NOMO-1 treated with dmso at 0.1 percent for 144 hours (cell line): ENCODE results near the gene SLC9A3.
"Not testable (repeated sequence)": the region's sequence is repeated elsewhere in the genome, so short reads cannot be mapped to it uniquely, and the experiment has no call there.

Experiments used
- DNase-seq: peaks from one replicate; lab custom pipeline; 2025; ENCODE audit not compliant: unreplicated experiment; lab: John Stamatoyannopoulos, UW

Gene SLC9A3

DNA sequence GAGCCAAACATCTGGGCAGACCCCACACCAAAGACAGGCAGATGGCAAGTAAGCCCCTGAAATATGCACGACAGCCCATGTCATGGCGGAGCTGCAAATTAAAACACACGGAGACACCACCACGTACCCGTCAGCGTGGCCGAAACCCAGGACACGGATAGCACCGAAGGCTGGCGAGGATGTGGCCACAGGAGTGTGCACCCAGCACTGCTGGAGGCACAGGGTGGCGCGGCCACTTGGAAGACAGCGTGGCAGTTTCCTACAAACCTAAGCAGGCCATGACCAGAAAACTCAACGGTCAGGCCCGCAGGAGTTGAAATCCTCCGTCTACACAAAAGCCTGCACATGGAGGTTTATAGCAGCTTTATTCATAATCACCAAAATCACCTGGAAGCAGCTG, 12.8 kb downstream of the SLC9A3 start:
- no peak for DNase-seq

- DNase-seq, result no peak
Observed at GRCh38 chr5:510521-510920, 13.7 kb downstream of the SLC9A3 start.

- DNase-seq, result no peak
Observed at GRCh38 chr5:509611-510185, 14.6 kb downstream of the SLC9A3 start.

DNA sequence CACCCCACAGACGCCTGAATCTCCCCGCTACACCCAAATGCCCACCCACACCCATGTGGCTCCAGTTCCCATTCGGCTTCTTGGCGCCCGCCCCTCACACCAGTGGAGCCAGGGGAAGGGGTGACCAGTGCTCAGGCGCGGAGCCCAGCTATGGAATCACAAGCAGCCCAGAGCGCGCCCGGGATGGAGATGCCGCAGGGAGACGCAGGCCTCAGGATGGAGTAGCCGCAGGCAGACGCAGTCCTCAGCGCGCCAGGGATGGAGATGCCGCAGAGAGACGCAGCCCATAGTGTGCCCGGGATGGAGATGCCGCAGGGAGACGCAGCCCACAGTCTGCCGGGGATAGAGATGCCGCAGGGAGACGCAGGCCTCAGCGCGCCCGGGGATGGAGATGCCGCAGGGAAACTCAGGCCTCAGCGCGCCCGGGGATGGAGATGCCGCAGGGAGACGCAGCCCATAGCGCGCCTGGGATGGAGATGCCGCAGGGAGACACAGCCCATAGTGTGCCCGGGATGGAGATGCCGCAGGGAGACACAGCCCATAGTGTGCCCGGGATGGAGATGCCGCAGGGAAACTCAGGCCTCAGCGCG, 16.2 kb downstream of the SLC9A3 start:
- DNase-seq, result not testable (repeated sequence)

GRCh38 chr5:505951-506525, 18.2 kb downstream of the SLC9A3 start:
- DNase-seq, result no peak

GRCh38 chr5:504326-505154, 19.7 kb downstream of the SLC9A3 start:
- DNase-seq, result no peak

DNA sequence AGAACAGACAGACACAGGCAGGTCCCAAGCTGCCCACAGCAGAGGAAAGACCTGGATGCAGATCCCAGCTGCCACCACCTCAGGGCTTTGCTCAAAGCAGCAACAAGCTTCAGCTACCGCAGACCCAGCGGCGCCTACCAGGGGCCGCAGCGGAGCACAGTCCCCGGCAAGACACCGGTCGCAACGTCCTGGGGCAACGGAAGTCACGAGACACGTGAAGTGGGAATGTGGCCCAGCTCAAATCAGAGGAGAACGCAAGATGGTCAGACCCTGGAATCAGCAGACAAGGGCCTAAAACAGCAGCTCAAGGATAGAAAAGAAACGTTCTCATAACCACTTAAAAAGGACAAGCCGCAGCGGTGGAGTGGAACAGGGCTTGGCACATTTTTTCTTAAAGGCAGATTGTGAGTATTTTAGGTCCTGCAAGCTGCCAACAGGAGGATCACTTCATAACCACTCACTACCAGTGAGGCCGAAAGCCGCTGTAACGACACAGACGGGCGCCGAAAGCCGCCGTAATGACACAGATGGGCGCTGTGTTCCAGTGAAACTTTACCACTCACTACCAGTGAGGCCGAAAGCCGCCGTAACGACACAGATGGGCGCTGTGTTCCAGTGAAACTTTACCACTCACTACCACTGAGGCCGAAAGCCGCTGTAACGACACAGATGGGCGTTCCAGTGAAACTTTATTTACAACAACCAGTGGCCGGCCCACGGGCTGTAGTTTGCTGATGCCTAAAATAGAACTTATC, 21.7 kb downstream of the SLC9A3 start:
- no peak for DNase-seq

- DNase-seq, result no peak
Observed at GRCh38 chr5:501831-502184, 22.4 kb downstream of the SLC9A3 start.

DNA sequence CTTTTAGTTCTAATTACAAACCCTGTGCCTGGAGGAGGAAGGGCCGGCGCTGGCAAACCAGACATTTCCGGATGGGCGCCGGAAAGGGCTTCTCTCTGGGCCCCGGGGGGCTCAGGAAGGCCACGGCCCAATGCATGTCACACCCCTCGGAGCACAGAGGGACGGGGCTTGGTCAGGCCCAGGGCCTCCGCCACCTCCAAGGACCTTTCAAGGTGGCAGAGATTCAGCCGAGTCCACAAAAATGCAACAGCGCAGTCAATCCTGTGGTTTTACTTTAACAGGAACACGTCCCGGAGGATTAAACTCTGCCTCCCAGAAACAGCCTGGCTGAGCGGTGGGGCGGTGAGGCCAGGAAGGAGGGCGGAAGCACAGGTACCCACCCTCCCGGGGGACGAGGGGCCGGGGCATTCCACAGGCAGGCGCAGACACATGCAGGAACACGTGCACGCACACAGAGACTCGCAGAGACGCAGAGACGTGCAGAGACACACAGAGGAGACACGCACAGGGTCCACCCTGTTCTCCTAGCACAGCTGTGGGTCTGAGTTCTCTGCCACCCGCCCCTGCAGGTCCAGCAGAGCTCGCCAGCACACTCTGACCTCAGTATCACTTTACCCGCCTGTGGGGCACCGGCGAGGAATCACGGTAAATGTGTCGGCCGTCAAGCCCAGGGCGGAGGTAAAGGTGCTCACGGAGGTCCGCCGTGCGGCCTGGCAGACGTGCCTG, 23.0 kb downstream of the SLC9A3 start:
- DNase-seq, result no peak

- DNase-seq, result no peak
Observed at GRCh38 chr5:500491-500890, 23.8 kb downstream of the SLC9A3 start.

DNA sequence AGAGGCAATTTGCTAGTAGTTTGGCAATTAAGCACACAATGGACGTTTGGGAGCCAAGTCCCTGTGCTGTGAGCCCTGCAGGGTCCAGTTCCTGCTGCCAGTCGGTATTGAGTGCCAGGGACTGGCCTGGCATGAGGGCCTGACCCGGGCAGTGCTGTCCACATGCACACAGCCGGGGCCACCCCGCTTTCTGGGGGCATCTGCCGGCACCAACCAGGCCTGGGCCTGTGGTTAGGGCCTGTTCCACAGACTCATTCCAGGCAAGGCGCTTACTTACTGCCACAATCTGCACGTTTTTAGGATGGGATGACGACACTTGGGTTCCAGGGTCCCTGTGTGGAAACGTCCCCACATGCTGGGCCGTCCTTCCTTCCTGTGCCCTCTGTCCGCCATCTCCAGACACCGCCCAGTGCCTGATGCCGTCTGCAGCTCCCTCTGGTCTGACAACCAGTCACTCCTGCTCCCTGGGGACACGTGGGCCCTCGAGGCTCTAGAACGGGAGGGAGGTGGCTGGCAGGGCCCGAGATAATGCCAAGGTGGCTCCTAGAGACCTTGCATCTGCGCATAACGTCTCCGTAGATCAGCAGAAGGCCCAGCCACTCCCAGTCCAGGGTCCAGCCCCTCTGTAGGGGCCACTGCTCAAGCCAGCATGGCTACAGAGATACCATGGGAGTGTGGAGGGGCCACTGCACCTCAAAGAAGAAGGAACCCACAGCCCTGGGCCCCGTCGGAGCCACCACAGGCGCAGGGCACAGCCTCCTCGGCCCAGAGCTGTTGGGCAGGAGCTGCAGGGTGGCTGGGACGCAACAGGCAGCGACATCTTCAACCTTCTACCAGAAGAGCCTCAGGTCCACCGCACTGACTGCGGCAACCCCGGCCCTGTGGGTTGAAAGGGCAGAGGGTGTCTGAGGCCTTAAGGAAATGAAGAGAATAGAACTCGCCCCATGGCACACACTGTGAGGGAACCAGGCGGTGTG, 24.7 kb downstream of the SLC9A3 start:
- no peak for DNase-seq

- DNase-seq, result no peak
Observed at GRCh38 chr5:497871-498509, 26.3 kb downstream of the SLC9A3 start.

DNA sequence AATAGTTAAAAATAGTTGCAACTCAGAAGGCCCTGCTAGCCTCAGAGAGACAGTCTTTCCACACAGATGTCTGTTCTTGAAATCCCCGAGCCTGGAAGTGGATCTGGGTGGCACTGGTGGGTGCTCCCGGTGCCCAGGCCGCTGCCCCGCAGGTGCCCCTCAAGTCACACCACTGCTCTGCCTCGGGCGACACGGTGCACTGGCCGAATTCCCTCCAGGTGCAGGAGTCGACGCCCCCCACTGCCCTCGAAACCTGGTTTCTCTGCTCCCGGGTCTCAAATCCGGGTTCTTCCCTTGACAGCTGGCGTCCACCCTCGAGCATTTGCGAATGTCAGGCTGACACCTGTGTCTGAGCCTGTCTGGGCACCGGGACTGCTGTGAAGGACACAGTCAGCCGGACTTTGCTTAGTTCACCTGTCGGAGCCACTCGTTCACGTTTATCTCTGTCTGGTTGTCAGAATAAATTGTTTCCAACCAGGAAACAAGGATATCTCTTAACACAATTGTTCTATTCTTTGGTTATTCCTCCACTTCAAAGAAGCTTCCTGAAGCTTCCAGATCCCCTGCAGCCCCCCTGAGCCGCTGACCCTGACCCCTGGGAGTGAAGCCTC, 27.1 kb downstream of the SLC9A3 start:
- DNase-seq, result no peak

DNA sequence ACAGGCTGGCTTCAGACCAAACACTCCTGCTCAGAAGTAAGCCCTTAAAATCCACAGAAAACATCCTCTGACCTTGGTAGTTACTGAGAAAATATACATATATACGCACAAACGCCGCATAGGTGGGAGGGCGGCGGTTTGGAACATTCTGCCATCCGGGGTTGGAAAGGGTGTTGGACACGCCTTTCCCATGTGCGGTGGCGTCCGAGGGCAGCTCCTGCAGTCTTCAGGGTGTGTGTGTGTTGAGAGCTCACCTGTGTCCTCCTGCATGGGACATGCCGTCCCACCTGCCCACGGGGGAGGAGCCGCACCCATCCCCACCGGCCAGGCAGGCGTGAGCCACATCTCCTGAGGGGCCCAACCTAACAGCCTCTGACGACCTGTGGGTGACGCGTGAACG, 28.2 kb downstream of the SLC9A3 start:
- no peak for DNase-seq

DNA sequence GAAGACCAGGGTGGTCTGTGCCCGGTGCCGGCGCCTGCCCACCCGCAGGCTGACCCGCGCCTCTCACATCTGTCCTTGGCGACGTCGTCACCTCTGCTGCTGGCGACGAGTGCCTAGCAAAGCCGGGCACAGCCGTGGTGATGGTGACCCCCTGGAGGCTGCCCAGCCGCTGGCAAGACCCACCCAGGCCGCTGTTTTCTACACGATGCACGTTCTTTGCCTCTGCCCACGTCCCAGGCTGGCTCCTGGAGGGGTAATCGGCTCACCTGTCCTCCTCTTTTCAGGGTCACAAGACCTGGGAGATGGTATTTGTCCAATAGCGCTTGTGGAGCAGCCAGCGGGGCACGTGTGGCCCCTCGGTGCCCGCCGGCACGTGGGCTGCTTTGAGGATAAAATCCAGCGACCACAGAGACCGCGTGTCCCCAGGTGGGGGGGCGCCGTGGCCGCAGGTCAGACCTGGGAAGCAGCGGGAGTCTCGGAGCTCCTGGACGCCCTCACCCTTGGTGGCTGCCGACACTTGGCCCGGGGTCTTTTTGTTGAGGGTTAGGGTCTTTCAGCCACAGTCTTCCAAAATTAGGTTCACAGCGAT, 29.5 kb downstream of the SLC9A3 start:
- no peak for DNase-seq

GRCh38 chr5:493758-494157, 30.5 kb downstream of the SLC9A3 start:
- DNase-seq, result no peak

- no peak for DNase-seq
Observed at GRCh38 chr5:493119-493701, 31.0 kb downstream of the SLC9A3 start.

DNA sequence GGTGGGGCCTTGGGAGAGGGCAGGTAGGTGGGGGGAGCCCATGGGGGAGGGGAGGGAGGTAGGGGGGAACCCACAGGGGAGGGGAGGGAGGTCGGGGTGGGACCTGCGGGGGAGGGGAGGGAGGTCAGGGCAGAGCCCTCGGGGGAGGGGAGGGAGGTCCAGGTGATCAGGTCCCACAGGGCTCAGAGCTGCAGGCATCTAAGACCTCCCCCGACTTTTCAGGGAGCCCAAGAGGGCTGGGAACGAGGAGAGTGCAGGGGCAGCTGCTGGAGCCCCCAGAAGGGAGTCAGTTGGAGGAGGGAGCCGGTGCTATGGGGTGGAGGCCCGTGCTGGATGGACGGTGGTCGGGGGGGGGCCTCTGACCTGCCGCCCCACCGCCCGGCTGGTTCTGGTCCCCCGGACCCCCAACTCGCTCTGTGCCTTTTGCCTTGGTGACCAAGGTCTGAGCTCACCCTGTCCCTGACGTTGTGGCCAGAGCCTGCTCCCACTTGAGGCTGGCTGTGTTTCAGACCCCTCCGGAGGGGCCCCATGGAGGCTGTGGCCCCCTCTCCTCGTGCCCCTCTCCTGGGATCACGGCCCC, 31.8 kb downstream of the SLC9A3 start:
- DNase-seq, result no peak
